AML-193 (cell line): Measurements from ENCODE around the gene CRHR1.

Experiments
- DNase-seq, 2 experiments: peaks; one replicate each; lab custom pipeline; 2025; lab: John Stamatoyannopoulos, UW

CRHR1 gene

DNA sequence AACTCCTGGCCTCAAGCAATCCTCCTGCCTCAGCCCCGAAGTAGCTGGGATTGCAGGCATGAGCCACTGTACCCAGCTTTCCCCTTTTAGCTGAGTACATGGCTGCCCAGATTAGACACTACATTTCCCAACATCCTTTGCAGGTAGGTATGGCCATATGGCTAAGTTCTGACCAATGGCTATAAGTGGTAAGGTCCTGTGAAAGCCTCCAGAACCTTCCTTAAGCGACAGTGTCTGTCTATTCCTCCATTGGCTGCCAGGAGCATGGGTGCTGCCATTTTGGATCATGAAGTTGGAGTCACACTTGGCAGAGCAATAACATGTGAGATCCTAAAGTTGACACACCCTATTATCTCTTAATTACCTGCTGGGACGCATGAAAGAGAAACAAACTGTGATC lies 24.4 kb upstream of the CRHR1 start:
- no peak for DNase-seq

- no peak for DNase-seq
Observed at GRCh38 chr17:45761957-45762565, 22.1 kb upstream of the CRHR1 start.

DNA sequence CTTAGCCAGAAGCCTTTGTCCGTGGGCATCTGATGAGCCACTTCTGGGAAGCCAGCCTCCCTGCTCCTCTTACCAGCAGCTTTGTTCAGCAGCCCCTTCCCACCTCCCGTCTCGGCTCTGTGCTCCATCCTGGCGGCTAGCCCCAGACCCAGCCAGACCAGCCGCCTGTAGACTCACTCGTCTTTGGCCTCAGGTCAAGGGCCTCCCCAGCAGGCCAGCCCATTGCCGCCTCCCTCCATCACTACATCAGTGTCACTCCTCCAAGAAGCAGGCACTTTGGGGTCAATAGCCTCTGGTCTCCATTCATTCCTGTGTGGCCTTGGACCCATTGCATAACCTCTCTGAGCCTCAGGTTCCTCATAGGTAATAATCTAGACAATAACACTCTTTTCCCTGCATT lies 20.9 kb upstream of the CRHR1 start:
- DNase-seq: no peak

- DNase-seq: no peak
Observed at GRCh38 chr17:45764479-45764878, 19.6 kb upstream of the CRHR1 start.

DNA sequence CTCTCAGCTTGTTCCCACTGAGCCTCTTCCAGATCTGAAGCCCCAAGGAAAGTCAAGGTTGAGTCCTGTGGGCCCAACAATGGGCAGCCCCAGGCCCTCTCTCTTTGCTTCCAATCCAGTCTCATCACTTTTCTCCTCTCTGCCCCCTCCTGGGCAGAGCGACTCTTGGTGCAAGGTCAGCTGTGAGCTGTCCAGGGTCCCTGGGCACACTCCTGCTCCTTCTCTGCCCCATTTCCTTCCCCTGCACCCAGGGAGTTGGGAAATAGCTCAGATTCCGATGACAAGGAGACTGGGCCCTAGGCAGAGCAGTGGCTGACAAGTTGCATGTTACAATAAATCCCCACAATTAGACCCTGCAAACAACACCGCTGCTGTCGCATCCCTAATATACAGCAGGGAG lies 16.1 kb upstream of the CRHR1 start:
- DNase-seq: no peak

DNA sequence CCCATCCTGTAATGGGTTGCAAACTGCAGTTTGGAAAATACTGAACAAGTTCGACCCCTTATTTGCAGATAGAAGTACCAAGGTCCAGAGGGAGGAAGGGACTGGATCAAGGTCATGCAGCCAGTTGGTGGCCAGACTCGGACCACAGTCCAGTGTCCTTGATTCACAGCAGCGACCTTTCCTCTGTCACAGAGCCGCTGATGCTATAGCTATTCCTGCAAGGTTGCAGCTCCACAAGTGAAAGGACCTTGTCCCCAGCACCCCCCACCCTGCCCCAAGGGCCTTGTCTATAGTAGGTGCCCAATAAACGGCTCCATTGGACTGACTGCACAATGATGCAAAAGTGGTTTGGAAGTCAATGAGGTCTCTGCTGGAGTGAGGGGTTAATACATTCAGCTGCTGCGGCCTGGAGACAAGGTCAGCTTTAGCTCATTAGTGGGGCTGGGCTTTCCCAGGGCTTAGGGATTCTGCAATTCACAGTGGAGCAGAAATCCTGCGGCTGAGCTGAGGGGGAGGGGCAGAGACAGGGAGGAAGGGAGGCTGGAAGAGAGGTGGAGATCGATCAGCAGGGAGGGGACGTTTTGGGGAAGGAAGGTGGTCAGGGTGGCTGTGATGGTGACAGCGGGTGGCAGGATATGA lies 13.4 kb upstream of the CRHR1 start:
- DNase-seq: no peak

DNA sequence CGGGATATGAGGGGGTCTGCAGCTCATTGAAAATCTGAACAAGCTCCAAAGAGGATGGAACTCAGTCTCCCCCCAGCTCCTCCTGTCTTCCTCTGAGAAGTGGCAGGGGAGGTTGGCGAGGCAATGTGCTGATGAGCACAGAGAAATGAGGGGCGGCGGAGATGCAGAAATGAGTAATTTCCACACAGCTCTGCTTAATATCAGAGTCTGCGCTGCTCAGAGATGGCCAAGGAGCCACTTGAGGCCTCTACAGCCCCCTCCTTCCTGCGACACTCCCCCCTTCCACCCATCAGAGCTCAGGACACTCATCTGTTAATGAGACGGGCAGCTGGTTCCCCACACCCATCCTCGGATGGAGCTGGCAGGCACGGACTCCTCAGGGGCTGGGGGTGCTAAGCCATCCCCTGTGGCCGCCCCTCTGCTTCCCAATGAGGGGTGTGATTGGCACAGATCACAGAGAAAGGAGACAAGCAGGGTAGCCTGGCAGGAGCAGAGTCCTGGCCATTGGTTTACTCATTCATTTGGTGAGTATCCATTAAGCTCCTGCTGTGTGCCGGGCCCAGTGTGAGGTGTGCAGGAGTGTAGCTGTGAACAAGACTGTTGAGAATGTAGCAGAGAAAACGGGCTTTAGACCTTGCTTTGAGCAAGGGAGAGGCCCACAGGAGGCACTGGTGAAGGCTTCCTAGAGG lies 12.7 kb upstream of the CRHR1 start:
- no peak for DNase-seq

DNA sequence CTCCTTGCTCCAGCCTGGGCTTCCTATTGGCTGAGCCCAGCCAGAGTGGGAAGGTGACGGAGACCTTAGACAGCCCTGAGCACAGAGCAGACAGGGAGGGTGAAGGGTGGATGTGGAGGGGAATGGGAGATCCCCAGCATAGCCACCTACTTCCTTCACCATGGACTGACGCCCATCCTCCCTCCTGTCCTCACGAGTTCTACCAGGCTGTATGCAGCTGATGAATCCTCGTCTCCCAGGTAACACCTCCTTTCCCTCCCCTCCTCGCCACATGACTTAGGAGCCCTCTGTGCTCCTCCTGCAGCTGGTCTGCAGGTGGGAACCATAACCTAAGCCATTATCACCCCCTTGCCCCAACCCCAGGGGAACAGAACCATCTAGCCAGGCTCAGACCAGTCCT lies 9.0 kb upstream of the CRHR1 start:
- DNase-seq: no peak

DNA sequence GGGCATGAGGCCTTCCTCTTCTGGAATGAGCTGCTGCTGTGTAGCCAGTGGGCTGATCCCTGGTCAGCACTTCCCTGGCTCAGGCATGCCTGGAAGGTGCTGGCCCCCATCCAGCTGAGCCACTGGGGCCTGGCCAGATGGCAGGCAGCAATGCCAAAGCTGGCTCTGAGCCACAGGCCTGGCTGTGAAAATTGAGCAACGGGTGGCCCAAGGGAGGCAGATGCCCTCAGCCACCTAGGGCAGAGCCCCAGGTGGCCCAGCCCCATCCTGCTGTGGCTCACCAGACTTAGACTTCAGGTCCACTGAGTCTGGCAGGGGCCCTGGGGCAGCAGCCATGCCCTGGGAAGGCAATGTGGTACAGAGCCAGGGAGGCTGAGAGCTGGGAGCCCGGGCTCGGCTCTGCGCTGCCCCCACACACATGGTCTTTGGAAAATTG lies 8.5 kb upstream of the CRHR1 start:
- DNase-seq: no peak

- DNase-seq: no peak
Observed at GRCh38 chr17:45776896-45777295, 7.2 kb upstream of the CRHR1 start.

- no peak for DNase-seq
Observed at GRCh38 chr17:45777388-45777787, 6.7 kb upstream of the CRHR1 start.

DNA sequence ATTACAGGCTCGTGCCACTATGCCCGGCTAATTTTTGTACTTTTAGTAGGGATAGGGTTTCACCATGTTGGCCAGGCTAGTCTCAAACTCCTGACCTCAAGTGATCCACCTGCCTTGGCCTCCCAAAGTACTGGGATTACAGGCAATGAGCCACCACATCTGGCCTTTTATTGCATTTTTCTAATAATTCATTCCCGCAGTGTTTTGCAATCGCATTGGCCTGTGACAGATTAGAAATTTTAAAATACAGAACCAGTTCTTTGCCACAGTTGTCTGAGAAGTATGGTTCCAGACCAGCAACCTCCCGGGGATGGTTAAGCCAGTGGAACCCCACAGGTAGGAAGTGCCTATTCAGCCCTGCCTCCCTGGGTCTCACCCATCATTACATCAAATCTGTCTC lies 3.2 kb upstream of the CRHR1 start:
- no peak for DNase-seq

DNA sequence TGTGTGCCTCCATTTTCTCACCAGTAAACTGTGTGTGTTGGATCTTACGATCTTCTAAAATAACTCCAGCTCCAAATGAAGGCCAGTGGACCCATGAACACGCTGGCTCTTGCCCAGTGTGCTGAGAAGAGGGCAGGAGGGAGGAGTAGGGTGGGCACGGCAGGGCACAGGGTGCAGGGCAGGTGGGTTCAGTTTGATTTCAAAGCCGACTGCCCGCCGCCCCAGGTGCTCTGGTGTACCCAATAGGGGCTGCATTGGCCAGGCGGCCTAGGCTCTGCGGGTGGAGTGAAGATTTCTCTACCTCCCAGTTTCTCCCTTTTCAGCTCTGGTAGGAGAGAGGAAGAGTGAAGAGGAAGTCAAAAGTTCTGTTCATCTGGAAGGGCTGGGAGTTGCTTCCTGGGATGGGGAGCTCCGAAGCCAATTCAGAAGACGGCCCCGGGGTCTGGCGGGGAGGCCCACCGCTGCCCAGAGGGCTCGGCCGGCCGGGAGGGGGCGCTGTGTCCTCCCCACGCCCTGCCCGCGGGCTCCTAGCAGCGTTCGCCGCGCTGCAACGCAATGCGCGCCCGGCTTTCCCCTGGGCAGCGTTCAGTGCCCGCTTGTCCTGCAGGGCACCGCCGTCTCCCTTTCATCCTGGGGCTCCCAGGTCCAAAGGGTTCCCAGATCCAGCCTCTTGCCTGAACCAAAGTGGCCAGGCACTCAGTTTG lies 1.1 kb upstream of the CRHR1 start:
- no peak for DNase-seq

DNA sequence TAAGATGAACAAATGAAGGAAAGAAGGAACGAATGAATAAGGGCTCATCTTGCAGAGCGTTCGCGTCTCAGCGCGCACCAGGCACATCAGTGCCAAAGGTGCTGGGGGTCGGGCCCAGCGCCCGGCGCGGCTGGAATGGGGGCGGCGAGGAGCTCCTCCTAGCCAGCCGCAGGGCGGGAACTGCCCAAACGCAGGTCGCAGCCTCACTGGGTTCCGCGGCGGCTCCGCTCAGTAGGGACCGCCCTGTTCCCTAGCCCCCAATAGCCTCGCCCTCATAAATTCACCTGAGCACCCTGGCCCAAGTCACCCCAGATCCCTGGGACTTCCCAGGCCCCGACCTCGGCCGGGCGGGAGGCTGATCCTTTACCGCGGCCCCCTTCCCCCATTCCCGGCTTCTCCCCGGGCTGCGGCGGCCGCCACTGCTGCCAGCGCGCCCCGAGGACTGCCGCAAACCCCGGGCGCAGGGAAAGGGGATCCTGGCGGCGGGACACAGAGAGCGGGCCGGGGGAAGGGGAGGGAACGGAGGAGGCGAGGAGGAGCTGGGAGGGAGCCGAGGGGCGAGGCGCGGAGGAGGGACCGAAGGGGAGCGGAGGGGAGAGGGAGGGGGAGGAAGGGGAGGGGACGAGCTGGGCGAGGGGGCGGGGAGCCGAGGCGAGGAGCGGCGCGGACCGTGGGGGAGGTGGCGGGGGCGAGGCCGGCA lies 377 bp upstream of the CRHR1 start:
- no peak for DNase-seq

DNA sequence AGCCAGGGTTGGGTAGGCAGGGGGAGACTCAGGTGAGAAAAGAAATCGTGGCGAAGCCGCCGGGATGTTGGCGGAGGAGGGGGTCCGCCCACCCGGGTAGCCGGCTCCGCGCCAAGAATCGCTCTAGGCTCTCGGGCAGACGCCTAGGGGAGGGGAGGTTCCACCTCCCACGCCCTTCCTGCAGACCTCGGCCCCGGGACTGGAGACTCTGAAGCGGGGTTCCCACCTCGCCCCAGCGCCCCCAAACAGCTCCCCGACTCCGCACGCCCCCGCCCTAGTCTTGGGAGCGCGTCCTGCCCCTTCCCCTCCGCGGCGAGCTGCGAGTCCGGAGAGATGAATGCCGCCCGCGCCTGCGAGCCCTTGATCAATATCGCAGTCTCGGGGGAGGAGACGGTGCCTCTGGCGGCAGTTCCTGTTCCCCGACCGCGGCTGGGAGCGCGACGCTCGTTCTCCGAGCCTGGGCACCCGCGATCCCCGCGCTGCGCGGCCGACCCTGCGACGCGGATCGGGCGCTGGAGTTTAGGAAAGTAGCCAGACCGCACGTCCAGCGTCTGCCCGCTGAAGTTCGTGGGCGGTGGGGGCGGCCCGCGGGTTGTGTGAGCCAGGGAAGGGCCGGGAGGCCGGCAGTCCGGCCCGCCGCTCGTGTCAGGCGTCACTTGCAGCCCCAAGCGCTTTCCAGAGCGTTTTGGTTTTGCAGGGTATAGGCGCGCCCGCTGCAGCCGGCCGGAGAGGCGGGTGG lies 790 bp downstream of the CRHR1 start:
- DNase-seq: no peak

GRCh38 chr17:45785480-45786193 lies 1.5 kb downstream of the CRHR1 start:
- no peak for DNase-seq

GRCh38 chr17:45786349-45786748 lies 2.2 kb downstream of the CRHR1 start:
- no peak for DNase-seq

- DNase-seq: no peak
Observed at GRCh38 chr17:45787044-45787443, 2.9 kb downstream of the CRHR1 start.

DNA sequence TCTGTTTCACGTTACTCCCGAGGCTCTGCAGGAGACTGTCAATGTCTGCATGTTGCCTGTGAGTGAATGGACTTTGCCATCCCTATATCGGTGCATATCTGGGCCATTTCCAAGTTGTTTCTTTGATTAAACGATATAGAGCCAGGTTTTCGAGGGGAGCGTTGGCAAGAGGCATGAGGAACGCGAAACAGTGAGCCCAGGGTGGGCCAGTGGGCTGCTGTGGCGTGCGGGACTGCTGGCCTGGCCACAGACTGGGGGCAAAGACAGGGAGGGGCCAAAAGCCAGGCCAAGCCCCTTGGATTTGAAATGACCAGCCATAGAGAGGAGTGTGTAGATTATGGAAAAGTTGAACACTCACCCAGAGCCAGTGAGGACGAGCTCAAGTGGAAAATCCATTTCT lies 3.5 kb downstream of the CRHR1 start:
- DNase-seq: no peak

GRCh38 chr17:45788057-45788456 lies 3.9 kb downstream of the CRHR1 start:
- DNase-seq: no peak

DNA sequence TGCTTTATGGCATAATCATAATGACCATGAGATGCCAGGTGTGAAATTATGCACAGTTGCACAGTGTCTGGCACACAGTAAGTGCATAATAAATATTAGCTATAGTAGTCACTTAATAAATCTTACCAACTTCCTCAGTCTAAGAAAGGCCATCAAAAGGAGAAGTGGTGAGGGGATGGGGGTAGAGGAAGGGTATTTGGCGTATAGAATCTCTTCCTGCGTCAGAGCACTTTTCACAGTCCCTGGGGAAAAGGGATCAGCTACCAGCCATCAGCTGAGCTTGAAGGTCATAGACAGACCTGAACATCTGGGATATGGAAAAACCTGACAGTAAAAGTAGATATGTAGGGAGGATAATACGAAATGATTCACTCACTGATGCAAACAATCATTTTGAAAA lies 5.8 kb downstream of the CRHR1 start:
- no peak for DNase-seq
